GM20000 (cell line): ENCODE results near the gene MAPK1.
"Not testable (repeated sequence)": the region's sequence is repeated elsewhere in the genome, so short reads cannot be mapped to it uniquely, and the experiment has no call there.

Experiments used
- DNase-seq: peaks from one replicate; pipeline ENCODE4 v3.0.0; 2012; ENCODE audit warnings: low spot score
- TF ChIP-seq, protein P1 (sequence below): IDR thresholded peaks from 2 replicates; pipeline ENCODE4 v1.5.1; 2012; ENCODE audit warnings: mild to moderate bottlenecking, control low read depth; ENCODE audit errors: extremely low read depth, missing control alignments

Gene MAPK1

DNA sequence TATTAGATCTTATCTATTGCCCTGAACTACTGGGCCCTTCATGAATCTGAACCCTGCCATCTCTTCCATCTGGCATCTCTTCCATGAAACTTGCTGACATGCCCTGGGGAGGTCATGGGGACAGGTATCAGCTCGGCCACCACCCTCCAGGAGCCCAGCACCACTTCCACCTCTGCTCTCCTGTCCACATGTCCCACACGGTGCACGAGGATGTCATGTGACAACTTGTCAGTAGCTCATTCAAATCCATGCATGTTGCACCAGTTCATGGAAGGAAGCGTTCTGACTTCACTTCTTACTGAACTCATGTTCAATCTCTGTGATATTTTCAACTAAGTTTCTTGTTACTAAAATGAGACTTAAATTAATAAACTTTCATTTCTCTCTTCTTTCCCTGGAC is 148.4 kb downstream of the MAPK1 start:
- DNase-seq: no peak
- TF ChIP-seq, protein P1, sequence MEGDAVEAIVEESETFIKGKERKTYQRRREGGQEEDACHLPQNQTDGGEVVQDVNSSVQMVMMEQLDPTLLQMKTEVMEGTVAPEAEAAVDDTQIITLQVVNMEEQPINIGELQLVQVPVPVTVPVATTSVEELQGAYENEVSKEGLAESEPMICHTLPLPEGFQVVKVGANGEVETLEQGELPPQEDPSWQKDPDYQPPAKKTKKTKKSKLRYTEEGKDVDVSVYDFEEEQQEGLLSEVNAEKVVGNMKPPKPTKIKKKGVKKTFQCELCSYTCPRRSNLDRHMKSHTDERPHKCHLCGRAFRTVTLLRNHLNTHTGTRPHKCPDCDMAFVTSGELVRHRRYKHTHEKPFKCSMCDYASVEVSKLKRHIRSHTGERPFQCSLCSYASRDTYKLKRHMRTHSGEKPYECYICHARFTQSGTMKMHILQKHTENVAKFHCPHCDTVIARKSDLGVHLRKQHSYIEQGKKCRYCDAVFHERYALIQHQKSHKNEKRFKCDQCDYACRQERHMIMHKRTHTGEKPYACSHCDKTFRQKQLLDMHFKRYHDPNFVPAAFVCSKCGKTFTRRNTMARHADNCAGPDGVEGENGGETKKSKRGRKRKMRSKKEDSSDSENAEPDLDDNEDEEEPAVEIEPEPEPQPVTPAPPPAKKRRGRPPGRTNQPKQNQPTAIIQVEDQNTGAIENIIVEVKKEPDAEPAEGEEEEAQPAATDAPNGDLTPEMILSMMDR: no peak

DNA sequence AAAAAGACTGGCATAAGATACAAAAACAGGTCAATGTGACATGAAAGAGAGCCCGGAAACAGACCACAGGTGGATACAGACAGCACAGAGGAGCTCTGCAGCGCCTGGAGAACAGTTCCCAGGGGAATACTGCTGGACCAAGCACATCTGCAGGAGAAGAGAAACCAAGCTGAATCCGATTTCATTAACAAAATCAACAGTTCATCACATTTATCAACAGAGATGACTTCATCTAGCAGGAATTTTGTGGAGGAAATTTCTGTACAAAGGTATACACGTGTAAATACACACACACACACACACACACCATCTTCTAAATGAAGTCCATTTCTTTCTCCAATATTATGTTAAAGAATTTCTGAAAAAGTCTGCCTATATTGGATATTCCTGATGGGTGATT is 148.9 kb downstream of the MAPK1 start:
- TF ChIP-seq, protein P1: no peak
- DNase-seq: no peak

DNA sequence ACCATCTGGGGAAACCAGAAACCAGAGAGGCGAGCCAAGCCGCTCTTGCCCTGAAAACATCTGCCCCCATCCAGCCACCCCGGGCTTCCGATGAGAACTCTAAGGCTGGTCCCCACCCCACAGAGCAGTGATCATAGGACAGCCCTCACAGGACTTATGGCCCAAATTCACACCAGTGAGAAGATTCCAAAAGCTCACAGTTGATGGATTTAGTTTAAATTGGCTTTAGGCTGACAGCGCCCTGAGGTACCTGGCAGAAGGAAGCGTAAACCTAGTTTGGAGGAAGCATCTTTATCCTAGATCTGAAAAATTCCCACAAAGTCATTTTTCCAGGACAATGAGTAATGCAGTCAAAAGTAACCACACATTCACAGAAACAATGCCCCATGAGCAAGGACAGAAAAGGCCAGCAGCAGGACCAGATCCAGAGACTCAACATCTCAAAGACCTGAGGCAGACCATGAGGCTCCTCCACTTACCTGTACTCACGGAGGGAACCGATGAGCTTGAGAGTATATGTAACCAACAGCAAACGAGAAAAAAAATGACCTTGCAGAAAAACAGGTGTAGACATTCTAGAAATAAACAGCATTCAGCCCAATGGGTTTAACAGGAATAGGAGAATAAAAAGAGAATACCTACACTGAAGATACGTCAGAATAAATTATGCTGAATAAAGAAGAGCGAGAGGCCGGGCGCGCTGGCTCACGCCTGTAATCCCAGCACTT is 150.9 kb downstream of the MAPK1 start:
- DNase-seq: not testable (repeated sequence)

DNA sequence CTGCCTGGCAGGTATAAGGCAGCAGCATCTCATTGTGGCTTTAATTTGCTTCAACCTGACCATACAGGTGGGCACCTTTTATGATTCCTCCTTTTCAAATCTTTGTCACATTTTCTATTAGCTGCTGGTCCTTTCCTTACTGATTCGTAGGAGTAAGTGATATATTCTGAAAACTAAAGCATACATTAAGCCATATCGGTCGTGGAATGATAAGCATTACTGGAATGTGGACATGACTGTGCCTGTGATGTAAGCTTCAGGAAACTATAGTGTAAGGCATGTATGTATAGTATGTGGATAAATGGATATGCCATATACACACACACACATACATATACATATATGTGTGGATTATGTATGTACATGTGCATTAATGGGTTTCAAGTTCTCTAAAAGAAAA is 152.7 kb downstream of the MAPK1 start:
- DNase-seq: no peak
- TF ChIP-seq, protein P1: no peak

DNA sequence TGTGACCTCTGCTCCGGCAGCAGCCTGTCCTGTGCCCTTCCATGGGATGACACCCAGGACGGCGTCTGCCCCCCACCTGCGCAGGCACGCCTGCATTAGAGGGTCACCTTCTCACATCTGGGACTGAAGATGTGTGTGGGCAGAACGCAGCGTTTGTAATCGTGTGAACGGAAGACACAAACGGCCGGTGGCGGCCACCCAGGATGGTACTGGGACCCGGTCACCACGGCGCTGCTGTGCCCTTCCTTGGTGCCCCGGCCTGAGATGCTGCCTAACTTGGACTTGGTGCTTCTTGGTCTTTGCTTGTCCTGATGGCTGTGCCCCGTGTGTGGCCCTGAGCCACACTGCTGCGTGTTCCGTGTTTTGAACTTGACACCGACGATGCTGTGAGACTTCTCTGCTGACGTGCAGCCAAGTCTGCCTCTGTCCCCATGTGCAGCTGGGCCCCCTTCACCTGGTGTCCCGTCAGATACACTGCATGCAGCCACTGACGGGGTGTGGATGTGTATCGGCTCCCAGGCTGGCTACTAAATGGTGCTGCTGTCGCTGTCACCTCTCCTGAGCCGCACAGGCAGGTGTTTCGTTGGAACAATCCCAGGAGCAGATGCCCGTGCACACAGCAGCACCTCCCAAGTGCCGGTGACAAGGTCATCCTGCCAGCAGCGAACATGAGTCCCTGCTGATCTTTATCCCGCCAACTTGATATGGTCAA is 153.2 kb downstream of the MAPK1 start:
- no peak for DNase-seq
- TF ChIP-seq, protein P1: no peak

DNA sequence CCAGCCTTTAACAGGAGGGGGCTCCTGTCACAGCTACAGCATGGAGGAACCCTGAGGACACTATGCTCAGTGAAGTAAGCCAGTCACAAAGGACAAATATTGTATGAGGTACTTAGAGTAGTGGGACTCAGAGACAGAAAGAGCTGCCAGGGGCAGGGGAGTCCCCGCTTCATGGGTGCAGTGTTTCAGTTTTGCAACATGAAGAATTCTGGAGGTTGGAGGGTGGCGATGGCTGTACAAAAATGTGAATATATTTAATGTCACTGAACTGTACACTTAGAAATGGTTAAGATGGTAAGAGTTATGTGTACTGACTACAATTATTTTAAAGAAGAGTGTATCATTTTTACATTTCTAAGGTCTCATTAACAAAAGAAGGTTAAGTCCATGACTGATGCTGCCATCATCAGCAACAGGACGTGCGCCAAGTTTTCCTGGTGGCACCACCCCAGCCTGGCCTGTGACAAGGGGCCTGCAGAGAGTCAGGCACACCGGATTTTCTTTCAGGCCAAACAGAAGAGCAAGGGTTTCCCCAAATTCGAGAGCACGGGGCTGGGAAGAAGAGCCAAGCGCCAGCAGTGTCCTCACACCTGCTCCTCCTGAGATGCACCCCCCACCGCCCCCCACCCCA is 153.9 kb downstream of the MAPK1 start:
- TF ChIP-seq, protein P1: no peak
- no peak for DNase-seq

DNA sequence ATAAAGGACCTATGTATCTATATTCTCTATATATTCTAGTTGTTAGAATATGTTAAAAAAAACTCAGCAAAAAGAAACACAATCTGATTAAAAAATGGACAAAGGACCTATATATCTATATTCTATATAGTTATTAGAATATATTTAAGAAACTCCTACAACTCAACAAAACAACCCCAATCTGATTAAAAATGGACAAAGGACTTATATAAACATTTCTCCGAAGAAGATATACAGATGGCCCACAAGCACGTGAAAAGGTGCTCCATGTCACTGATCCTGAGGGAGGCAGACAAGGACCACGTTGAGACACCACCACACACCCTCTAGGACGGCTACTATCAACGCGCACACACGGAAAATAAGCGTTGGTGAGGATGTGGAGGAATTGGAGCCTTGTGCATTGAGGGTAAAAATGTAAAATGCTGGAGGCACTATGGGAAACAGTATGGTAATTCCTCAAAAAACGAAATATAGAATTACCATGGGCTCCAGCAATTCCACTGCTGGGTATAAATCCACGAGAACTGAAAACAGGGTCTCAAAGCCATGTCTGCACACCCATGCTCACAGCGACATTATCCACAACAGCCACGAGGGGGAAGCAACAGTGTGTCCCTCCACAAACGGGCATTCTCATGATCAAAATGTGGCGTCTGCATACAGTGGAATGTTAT is 154.6 kb downstream of the MAPK1 start:
- TF ChIP-seq, protein P1: peak; percentile 62
- peak; percentile 82 for DNase-seq
